Stimulated activated CD4-positive, alpha-beta T cell treated with anti-CD3 and anti-CD28 coated beads, Interleukin-4, amount 100 ng/mL, for 1 hour (primary cell): ENCODE results near the gene ITK.
"Not testable (repeated sequence)": the region's sequence is repeated elsewhere in the genome, so short reads cannot be mapped to it uniquely, and the experiment has no call there.

Source experiments
- DNase-seq: peaks from one replicate; pipeline ENCODE4 v3.0.0-alpha.2; 2020

ITK gene

GRCh38 chr5:157168286-157168685 is 12.4 kb upstream of the ITK start:
- DNase-seq: no peak

GRCh38 chr5:157172403-157172802 is 8.2 kb upstream of the ITK start:
- DNase-seq: peak; percentile 88

- no peak for DNase-seq
Observed at GRCh38 chr5:157175071-157175612, 5.5 kb upstream of the ITK start.

- no peak for DNase-seq
Observed at GRCh38 chr5:157177953-157178352, 2.7 kb upstream of the ITK start.

- no peak for DNase-seq
Observed at GRCh38 chr5:157178966-157179365, 1.7 kb upstream of the ITK start.

GRCh38 chr5:157182143-157182757 is 1.6 kb downstream of the ITK start:
- DNase-seq: no peak

- DNase-seq: no peak
Observed at GRCh38 chr5:157184117-157184670, 3.6 kb downstream of the ITK start.

GRCh38 chr5:157185122-157185521 is 4.5 kb downstream of the ITK start:
- DNase-seq: not testable (repeated sequence)

- no peak for DNase-seq
Observed at GRCh38 chr5:157186309-157187045, 5.8 kb downstream of the ITK start.

GRCh38 chr5:157187046-157187754 is 6.6 kb downstream of the ITK start:
- no peak for DNase-seq

- no peak for DNase-seq
Observed at GRCh38 chr5:157188270-157188669, 7.6 kb downstream of the ITK start.

GRCh38 chr5:157189223-157189622 is 8.6 kb downstream of the ITK start:
- DNase-seq: peak; percentile 54

GRCh38 chr5:157193699-157194424 is 13.2 kb downstream of the ITK start:
- no peak for DNase-seq

GRCh38 chr5:157196045-157196444 is 15.4 kb downstream of the ITK start:
- no peak for DNase-seq

GRCh38 chr5:157197086-157197485 is 16.4 kb downstream of the ITK start:
- no peak for DNase-seq

GRCh38 chr5:157198277-157198986 is 17.8 kb downstream of the ITK start:
- DNase-seq: peak; percentile 48

GRCh38 chr5:157201857-157202256 is 21.2 kb downstream of the ITK start:
- DNase-seq: no peak

- no peak for DNase-seq
Observed at GRCh38 chr5:157203417-157203816, 22.8 kb downstream of the ITK start.

- DNase-seq: no peak
Observed at GRCh38 chr5:157204765-157205164, 24.1 kb downstream of the ITK start.

GRCh38 chr5:157205708-157206107 is 25.1 kb downstream of the ITK start:
- DNase-seq: no peak

- DNase-seq: not testable (repeated sequence)
Observed at GRCh38 chr5:157210652-157211051, 30.0 kb downstream of the ITK start.

GRCh38 chr5:157212307-157212706 is 31.7 kb downstream of the ITK start:
- no peak for DNase-seq
